HG03469 (cell line): ENCODE data around the gene CIC.

Source experiments
- ATAC-seq: cut with Tn5 transposase; IDR thresholded peaks from one replicate; pipeline ENCODE4 v1.9.1; 2021; ENCODE audit warnings: mild to moderate bottlenecking, moderate library complexity, moderate number of reproducible peaks; ENCODE audit not compliant: unreplicated experiment

The CIC gene

DNA sequence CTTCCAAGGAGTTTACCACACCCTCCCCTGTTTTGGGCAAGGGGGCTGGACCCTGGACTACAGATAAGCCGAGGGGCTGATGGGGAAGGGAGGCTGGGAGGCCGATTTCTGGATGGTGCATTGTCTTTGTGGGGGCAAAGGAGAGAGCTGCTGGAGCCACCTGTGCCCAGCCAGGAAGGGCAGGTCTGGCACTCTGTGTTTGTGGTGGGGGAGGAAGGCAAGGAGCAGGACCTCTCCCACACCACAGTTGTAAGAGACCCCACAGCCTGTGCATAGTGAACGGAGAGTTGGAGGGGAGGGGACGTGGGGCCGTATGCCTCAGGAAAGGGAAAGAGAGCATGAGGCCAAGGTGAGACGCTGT lies 16.9 kb downstream of the CIC start:
- ATAC-seq = no peak

DNA sequence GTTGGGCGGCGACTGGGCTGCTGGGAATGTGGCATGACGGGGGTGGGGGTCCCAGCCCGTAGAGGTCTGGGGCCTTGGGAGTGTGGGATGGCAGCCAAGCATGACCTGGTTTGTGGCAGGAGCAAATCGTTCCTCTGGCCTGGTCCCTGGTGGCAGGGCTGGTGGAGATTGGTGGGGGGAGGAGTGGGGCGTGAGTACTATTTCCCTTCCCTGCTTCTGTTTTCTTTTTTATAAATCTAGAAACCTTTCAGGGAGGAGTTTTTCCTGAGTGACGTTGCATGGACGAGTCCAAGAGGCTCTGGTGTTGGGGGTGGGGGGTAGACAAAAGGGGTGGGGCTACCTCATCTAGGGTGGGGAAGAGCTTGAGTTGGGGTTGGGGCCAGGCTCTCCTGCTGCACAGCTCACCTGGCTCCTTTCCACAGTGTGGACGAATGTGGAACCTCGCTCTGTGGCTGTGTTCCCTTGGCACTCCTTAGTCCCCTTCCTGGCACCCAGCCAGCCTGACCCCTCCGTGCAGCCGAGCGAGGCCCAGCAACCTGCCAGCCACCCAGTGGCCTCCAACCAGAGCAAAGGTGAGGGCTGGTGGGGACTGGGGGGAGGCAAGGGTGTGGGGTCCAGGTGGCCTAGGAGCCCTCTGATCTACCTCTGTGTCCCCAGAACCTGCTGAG lies 17.4 kb downstream of the CIC start:
- ATAC-seq = no peak

DNA sequence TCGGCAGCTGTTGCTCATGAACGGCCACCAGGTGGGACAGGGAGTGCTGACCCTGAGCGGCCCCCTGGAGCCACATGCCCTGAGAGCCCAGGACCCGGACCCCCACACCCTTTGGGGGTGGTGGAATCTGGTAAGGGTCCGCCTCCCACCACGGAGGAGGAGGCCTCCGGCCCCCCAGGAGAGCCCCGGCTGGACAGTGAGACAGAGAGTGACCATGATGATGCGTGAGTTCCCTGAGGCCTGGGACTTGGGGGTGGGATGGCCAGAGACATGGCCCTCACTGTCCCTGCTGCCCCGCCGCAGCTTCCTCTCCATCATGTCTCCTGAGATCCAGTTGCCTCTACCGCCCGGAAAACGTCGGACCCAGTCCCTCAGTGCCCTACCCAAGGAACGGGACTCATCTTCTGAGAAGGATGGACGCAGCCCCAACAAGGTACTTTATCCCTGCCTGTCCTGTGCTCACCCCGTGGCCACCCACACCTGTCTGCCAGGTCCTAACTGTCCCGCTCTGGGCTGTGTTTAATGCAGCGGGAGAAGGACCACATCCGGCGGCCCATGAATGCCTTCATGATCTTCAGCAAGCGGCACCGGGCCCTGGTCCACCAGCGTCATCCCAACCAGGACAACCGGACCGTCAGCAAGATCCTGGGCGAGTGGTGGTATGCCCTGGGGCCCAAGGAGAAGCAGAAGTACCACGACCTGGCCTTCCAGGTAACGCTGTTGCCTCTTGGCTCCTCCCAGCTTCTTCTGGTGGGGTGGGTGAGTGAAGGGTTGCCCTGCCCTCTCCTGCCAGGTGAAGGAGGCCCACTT lies 18.2 kb downstream of the CIC start:
- ATAC-seq = no peak

DNA sequence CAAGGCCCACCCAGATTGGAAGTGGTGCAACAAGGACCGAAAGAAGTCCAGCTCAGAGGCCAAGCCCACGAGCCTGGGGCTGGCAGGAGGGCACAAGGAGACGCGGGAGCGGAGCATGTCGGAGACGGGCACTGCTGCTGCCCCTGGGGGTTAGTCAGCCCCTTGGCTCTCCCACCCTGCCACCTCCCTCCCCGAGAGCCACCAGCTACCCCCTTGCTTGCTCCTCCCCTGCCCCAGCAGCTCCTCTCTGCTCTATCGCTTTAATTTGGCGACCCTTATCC lies 18.7 kb downstream of the CIC start:
- no peak for ATAC-seq

DNA sequence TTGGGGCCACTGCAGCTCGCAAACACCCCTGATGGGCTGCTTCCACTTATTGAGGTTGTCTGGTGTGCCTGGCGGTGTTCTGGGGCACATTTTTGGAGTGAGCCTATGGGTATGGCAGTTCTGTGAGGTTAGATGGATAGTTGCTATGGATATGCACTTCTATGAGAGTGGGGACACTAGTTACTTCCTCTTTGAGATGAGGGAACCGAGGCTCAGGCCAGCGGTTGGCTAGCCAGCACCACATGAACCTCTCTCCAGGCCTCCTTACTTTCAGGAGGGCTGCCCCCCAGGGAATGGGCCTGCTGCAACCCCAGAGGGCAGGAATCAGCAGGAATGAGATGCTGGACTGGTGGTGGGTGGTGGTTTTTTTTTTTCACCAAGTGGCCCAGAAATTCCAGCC lies 19.3 kb downstream of the CIC start:
- no peak for ATAC-seq

DNA sequence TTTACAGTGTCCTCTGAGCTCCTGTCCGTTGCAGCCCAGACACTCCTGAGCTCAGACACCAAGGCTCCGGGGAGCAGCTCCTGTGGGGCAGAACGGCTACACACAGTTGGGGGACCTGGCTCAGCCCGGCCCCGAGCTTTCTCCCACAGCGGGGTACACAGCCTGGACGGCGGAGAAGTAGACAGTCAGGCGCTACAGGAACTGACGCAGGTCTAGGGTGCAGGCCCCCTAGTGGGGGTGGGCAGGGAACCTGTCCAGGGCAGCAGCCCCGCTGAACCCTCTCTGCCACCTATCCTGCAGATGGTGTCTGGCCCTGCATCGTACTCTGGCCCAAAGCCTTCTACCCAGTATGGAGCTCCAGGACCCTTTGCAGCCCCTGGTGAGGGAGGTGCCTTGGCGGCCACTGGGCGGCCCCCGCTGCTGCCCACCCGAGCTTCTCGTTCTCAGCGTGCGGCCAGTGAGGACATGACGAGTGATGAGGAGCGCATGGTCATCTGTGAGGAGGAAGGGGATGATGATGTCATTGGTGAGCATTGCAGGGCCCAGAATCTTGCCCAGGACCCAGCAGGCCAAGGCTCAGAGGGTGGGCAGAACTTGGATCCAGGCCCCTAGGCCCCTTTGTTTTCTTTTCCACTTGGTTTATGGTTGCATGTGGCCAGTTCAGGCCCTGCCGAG lies 20.0 kb downstream of the CIC start:
- ATAC-seq = no peak

DNA sequence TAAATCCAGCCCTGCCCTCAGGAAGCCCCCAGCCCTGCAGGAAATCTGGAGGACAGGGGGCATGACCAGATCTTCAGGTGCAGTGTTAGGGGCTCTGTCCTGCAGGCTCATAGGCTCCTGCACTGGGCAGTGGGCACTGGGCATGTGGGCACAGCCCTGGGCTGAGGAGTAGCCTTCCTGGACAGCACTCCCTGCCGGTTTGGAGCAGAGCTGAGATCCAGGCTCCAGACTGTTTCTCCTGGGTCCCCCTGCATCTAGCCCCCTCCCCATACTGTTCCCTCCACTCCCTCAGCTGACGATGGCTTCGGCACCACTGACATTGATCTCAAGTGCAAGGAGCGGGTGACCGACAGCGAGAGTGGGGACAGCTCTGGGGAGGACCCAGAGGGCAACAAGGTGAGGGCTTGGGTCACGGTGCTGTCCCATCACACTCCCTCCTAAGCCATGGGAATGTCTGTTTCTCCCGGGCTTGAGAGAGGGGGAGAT lies 20.5 kb downstream of the CIC start:
- ATAC-seq = no peak

DNA sequence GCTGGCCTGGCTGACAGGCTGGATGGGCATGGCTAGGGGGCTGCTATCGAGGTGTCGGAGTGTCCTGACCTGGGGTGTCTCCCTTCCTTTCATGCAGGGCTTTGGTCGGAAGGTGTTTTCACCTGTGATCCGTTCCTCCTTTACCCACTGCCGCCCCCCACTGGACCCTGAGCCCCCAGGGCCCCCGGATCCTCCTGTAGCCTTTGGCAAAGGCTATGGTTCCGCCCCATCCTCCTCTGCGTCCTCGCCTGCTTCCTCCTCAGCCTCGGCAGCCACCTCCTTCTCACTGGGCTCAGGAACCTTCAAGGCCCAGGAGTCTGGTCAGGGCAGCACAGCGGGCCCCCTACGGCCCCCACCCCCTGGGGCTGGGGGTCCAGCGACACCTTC lies 21.1 kb downstream of the CIC start:
- no peak for ATAC-seq

DNA sequence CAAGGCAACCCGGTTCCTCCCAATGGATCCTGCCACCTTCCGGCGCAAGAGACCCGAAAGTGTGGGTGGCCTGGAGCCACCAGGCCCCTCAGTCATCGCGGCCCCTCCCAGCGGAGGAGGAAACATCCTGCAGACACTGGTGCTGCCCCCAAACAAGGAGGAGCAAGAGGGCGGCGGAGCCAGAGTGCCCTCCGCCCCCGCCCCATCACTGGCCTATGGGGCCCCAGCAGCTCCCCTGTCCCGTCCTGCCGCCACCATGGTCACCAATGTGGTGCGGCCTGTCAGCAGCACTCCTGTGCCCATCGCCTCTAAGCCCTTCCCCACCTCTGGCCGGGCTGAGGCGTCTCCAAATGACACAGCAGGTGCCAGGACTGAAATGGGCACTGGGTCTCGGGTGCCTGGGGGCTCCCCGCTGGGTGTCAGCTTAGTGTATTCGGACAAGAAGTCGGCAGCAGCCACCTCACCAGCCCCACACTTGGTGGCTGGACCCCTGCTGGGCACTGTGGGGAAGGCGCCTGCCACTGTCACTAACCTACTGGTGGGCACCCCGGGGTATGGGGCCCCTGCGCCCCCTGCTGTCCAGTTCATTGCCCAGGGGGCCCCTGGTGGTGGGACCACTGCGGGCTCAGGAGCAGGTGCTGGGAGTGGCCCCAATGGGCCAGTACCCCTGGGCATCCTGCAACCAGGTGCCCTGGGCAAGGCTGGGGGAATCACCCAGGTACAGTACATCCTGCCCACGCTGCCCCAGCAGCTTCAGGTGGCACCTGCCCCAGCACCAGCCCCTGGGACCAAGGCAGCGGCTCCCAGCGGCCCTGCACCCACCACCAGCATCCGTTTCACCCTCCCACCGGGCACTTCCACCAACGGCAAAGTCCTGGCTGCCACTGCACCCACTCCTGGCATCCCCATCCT lies 21.7 kb downstream of the CIC start:
- no peak for ATAC-seq

DNA sequence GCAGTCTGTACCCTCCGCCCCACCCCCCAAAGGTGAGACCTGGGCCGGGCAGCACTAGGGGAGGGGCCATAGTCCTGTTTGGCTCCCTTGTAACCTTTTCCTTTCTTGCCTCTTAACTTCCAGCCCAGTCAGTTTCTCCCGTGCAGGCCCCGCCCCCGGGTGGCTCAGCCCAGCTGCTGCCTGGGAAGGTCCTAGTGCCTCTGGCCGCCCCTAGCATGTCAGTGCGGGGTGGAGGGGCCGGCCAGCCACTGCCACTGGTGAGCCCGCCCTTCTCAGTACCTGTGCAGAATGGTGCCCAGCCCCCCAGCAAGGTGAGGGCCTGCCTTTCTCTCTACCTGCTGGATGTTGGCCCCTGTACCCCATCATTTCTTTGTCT lies 22.4 kb downstream of the CIC start:
- no peak for ATAC-seq

DNA sequence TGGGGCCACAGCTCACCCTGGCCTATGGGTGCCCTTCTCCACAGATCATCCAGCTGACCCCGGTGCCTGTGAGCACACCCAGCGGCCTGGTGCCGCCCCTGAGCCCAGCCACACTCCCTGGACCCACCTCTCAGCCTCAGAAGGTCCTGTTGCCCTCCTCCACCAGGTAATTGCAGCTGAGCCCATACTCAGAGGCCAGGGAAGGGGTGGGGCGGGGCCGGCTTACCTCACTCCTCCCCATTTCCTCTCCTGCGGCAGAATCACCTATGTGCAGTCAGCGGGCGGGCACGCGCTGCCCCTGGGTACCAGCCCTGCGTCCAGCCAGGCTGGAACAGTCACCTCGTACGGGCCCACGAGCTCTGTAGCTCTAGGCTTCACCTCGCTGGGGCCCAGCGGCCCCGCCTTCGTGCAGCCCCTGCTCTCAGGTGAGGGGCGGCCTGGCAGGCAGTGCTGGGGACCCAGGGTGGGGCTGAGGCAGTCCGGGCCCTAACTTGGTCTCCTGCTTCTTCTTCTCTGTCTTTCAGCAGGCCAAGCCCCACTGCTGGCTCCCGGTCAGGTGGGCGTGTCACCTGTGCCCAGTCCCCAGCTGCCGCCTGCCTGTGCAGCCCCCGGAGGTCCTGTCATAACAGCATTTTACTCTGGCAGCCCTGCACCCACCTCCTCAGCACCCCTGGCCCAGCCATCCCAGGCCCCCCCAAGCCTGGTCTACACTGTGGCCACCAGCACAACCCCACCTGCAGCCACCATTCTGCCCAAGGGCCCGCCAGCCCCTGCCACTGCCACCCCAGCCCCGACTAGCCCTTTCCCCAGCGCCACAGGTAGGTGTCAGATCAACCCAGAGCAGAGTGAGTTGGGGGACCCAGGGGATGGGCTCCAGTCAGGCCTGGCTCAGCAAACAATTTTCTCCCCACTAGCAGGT lies 23.2 kb downstream of the CIC start:
- no peak for ATAC-seq

DNA sequence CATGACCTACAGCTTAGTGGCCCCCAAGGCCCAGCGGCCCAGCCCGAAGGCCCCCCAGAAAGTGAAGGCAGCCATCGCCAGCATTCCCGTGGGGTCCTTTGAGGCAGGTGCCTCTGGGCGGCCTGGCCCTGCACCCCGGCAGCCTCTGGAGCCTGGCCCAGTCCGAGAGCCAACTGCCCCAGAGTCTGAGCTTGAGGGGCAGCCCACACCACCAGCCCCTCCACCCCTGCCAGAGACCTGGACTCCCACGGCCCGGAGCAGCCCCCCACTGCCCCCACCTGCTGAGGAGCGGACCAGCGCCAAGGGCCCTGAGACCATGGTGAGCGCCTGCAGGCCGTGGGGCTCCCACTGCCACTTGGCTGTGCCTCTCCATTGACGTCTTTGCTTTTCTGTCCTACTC lies 23.9 kb downstream of the CIC start:
- no peak for ATAC-seq

DNA sequence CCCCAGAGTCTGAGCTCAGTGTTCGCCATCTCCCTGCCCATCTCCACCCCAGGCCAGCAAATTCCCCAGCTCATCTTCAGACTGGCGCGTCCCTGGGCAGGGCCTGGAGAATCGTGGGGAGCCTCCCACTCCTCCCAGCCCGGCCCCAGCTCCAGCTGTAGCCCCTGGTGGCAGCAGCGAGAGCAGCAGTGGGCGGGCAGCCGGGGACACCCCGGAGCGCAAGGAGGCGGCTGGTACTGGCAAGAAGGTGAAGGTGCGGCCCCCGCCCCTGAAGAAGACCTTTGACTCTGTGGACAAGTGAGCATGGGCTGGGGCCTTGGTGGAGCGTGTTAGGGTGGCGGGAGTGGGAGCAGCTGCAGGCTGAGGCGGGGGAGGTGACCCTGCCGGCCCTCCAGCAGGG lies 24.5 kb downstream of the CIC start:
- ATAC-seq = no peak

DNA sequence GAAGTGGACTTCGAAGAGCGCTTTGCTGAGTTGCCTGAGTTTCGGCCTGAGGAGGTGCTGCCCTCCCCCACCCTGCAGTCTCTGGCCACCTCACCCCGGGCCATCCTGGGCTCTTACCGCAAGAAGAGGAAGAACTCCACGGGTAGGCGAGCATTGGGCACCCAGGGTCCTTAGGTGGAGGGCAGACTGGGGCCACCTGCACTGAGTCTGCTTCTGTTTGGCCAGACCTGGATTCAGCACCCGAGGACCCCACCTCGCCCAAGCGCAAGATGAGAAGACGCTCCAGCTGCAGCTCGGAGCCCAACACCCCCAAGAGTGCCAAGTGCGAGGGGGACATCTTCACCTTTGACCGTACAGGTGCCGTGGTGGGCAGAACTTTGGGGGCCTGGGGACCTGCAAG lies 24.9 kb downstream of the CIC start:
- ATAC-seq = no peak

DNA sequence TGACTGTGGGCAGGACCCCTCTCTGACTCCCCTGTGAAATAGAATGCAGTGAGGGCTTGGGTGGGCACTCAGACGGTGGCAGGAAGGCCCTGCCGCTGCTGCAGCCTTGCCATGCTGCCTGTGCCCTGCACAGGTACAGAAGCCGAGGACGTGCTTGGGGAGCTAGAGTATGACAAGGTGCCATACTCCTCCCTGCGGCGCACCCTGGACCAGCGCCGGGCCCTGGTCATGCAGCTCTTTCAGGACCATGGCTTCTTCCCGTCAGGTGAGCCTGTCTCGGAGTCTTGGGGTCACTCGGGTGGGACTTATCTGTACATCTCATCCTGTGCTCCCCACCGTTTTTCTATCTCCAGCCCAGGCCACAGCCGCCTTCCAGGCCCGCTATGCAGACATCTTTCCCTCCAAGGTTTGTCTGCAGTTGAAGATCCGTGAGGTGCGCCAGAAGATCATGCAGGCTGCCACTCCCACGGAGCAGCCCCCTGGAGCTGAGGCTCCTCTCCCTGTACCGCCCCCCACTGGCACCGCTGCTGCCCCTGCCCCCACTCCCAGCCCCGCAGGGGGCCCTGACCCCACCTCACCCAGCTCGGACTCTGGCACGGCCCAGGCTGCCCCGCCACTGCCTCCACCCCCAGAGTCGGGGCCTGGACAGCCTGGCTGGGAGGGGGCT lies 25.6 kb downstream of the CIC start:
- ATAC-seq = no peak

DNA sequence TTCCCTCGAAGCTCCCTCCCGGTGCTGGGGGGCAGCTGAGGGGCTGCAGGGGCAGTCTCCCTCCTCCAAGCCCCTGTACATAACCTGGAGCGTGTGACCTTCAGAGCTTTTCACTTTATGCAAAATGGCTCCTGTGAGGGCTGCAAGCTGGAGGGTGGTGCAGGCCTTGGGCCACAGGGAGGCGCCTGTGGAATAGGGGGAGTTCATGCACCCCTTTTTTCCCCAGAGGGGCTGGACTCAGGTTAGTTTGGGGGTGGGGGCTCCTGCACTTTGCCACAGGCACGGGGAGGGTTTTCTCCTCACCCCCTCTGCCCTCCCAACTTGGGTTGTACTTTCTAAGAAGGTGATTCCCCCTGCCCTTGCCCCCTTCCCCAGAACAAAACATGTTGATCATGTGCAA lies 26.3 kb downstream of the CIC start:
- ATAC-seq = no peak

DNA sequence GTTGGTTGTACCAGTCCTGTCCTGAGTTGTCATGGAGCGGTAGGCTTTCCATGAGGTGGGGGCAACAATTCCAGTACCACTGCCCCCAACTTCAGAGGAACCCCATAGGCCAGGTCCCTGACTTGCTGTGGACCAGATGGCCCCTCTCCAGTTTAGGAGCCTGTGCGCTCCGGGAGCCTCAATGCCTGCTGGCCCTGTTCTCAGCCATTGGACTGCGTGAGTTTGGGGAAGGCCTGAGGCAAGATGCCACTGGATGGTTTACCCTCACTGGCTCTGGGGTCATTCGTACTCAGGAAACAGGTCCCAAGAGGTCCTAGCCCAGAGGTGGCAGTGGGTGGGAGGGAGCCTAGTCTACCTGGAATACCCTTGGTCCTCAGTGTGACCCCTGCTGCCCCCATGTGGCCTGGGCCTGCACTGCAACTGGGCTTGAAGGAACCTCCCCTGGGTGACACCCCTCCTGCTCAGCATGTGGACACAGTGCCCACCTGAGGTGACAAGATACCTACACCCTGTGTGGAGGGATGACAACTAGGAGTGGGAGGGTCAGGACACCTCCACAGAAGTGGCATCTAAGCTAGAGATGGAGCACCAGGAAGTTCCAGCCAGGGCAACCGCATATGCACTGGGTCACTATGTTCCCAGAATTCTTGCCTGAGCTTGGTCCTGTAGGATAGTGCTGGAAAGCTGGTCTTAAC lies 26.9 kb downstream of the CIC start:
- no peak for ATAC-seq

DNA sequence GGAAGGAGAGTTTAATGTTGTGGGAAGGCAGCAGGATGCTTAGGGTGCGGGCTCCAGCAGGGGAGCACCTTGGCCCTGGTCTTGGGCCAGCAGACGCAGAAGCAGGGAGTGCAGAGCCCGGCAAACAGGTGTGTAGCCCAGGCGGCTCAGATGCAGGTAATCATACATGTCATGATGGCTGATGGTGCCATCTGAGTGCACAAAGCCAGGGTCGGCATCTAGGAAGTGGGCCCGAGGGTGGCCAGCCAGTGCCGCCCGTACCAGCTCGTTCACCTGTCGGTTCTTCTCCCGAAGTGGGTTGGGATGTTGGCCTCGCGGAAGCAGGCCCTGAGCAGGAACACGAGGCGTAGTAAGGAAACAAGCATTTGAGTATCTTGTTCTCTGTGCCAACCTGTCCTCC lies 28.0 kb downstream of the CIC start:
- no peak for ATAC-seq

DNA sequence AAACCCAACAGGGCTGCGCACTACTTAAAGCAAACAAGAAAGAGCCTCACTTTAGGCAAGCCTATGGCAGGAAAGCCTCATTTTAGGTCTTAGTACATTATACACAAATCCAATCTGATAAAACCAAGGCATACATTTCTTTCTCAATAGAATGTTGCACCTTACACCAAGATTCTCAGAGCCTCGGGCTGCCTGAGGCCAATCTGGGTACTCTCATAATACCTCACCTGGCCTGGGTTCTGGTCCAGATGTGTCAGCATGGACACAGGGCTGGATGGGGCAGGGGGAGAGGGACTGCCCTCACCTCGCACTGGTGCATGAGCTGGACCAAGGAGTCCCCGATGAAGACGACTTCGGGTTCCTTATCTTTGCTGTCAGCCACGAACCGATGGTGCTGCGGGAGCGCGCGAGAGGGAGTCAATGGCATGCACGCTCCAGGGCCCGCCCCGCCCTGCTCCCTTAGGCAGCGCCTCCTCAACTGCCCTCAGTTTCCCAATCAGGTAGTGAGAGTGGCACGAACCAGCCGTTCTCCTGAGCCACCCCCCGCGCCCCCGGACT lies 32.7 kb downstream of the CIC start, which contains the start of gene PRR19:
Gene PRR19, plus strand, starts transcription at position 487 of the 558 bp plus-strand sequence. CDS start 7,453 bp downstream, outside the sequence.
- no peak for ATAC-seq
